ENCODE results near the gene ANKZF1.

GRCh38 chr2:219198974-219199373 lies 30.6 kb upstream of the ANKZF1 start:
- no peak for TF ChIP-seq CTCF (IDR thresholded peaks at IDR 0.05)
- TF ChIP-seq POLR2A (IDR thresholded peaks at IDR 0.05): no peak
